Adrenal gland (tissue), 12 donors: ENCODE results near the gene TEAD4. TPM values are rescaled to one million over a fixed set of nuclear protein-coding genes. Genes with fewer than 3 reads are reported as not detected.

Experiments
- DNase-seq, 7 donors: peaks; one replicate each; pipeline ENCODE4 v3.0.0-alpha.2; 2019 to 2020
- H3K27ac ChIP-seq, 5 donors: fragments of 200-600 bp; sonication (generic) in 4 of 5; 1 replicate in 3 of 5; 2 replicates in 2 of 5; pipeline versions ENCODE4 v1.5.1 to v1.8.0; 2016 to 2020; ENCODE audit warnings: mild to moderate bottlenecking in 1 of 5
- H3K27me3 ChIP-seq: fragments of 200-600 bp; 2 replicates; pipeline ENCODE4 v1.8.0; 2021
- H3K36me3 ChIP-seq, 2 donors: fragments of 200-600 bp; replicated peaks in 1 of 2; 1 replicate in 1 of 2; 2 replicates in 1 of 2; pipeline versions ENCODE4 v1.5.1 to v1.8.0; 2018 to 2022
- H3K4me1 ChIP-seq, 2 donors: fragments of 200-600 bp; replicated peaks in 1 of 2; 1 replicate in 1 of 2; 2 replicates in 1 of 2; pipeline versions ENCODE4 v1.5.1 to v1.8.0; 2018 to 2021
- H3K4me3 ChIP-seq, 4 donors: fragments of 200-600 bp; sonication (generic) in 3 of 4; one replicate each; pipeline ENCODE4 v1.5.1; 2016 to 2018
- H3K9me3 ChIP-seq, 3 donors: fragments of 200-600 bp; sonication (generic) in 1 of 3; replicated peaks in 1 of 3; 1 replicate in 2 of 3; 2 replicates in 1 of 3; pipeline versions ENCODE4 v1.5.1 to v1.8.0; 2016 to 2021
- CTCF ChIP-seq, 6 experiments: fragments of 450-650 bp in 4 of 6; fragments of 200-600 bp in 2 of 6; sonication (generic) in 1 of 6; IDR thresholded peaks; 1 replicate in 5 of 6; 2 replicates in 1 of 6; pipeline versions ENCODE4 v1.5.1 to v1.8.0; 2016 to 2021; ENCODE audit warnings: antibody characterized with exemption in 6 of 6, mild to moderate bottlenecking in 2 of 6, moderate library complexity in 1 of 6
- POLR2A ChIP-seq, 2 donors: fragments of 450-650 bp; IDR thresholded peaks; one replicate each; pipeline ENCODE4 v1.6.1; 2017; ENCODE audit warnings: antibody characterized with exemption in 2 of 2, mild to moderate bottlenecking in 2 of 2, moderate library complexity in 1 of 2
- WGBS, 4 donors: extraction: QIAGEN DNeasy Blood & Tissue Kit in 2 of 4; methylation state at CpG; one replicate each; pipeline versions ENCODE4 v1.1.5 to v1.1.7; 2013 to 2017; 5-methylcytosine and 5-hydroxymethylcytosine counted together
- intact Hi-C, 2 donors: fragments of 100-400 bp; cut with DNase I; formaldehyde crosslinking; loops; one replicate each; pipeline versions ENCODE4 v1.14.1 to v1.15.0; 2022 to 2023
- polyA plus RNA-seq, 3 donors: library from polyadenylated mRNA; stranded (reverse); fragments of 200-250 nt in 2 of 3; fragments of 350-450 nt in 1 of 3; fragmentation: Illumina TruSeq in 1 of 3; extraction: RNeasy Lipid Tissue Mini Kit (QIAGEN cat#74804) in 1 of 3; gene quantifications; one replicate each; pipeline ENCODE4 v1.2.3, GENCODE V29; 2013 to 2014
- total RNA-seq, 9 donors: library from RNA; depleted of rRNA in 4 of 9; stranded (reverse); fragments of >200 nt in 4 of 9; fragments of 120-200 nt in 1 of 9; fragmentation: NEBNext Ultra II Directional in 1 of 9; extraction: Animal tissue kit (Norgen Biotek cat#: 25700) in 1 of 9; gene quantifications; one replicate each; pipeline versions ENCODE4 v1.1.0 to v1.2.4, GENCODE V29; 2013 to 2023
- donor health status: healthy with polysubstance abuse.
- donor health status: Bipolar disorder and iron deficiency.
- donor health status: DM: yes; HTN: yes; CAD: no.
- donor health status: DM: no; HTN: no; CAD: no.
- donor health status: DM: no; HTN: no; CAD: no.
- donor health status: DM: yes; HTN: yes; CAD: no.

The TEAD4 gene
- total and polyA plus RNA-seq, 12 donors: 1.2 to 16.6 (median 7.6) TPM

DNA sequence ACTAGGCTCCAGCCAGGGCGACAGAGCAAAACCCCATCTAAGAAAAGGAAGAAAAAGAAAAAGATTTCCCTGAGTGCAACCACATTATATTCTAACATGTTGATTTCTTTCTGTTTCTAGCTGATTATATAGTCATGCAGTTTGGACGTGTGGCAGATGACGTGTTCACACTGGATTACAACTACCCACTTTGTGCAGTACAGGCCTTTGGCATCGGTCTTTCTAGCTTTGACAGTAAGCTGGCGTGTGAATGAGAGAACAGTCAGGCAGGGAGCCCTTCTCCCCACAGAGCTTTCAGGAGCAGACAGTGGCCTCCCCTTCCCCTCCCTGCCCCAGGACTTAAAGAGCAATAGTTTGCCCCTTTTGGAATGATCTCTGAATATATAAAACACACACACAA is 20.0 kb upstream of the TEAD4 start:
- TF ChIP-seq CTCF (IDR thresholded peaks at IDR 0.05) (no peak), POLR2A (IDR thresholded peaks at IDR 0.05) (no peak)
- H3K27ac ChIP-seq: no peak overlapping the region
- peaks cover 0 to 55% of the 10 kb centered on the region in 2 donors for H3K36me3 ChIP-seq
- no peaks in the 10 kb centered on the region for H3K27me3 ChIP-seq
- DNase-seq: no peak
- no peak overlapping the region for H3K4me3 ChIP-seq
- 91 to 94% (median 91%) methylated on average over 5 of the region's 5 CpGs for WGBS, 4 donors
- peaks cover 0 to 1% of the 10 kb centered on the region in 2 donors for H3K4me1 ChIP-seq
- H3K9me3 ChIP-seq: no peaks in the 10 kb centered on the region
- intact Hi-C loops: no loop called here

- 57 to 68% (median 62%) methylated on average over 10 of the region's 10 CpGs for WGBS, 4 donors
- Histone ChIP-seq H3K9me3 (no peaks in the 10 kb centered on the region), H3K36me3 (peaks cover 0 to 41% of the 10 kb centered on the region in 2 donors), H3K4me1 (peaks cover 0 to 8% of the 10 kb centered on the region in 2 donors), H3K27me3 (no peaks in the 10 kb centered on the region), H3K27ac (no peak overlapping the region), H3K4me3 (no peak overlapping the region)
- no peak for TF ChIP-seq CTCF (IDR thresholded peaks at IDR 0.05)
- TF ChIP-seq POLR2A (IDR thresholded peaks at IDR 0.05): no peak
- no peak for DNase-seq
- intact Hi-C loops: loop anchor here (10.0 kb wide), 2 partner anchors 56 to 86 kb away; partner anchors contain the start of gene TEX52 (in 1 of the 2)
Measured at GRCh38 chr12:2940564-2940963, 18.6 kb upstream of the TEAD4 start.

DNA sequence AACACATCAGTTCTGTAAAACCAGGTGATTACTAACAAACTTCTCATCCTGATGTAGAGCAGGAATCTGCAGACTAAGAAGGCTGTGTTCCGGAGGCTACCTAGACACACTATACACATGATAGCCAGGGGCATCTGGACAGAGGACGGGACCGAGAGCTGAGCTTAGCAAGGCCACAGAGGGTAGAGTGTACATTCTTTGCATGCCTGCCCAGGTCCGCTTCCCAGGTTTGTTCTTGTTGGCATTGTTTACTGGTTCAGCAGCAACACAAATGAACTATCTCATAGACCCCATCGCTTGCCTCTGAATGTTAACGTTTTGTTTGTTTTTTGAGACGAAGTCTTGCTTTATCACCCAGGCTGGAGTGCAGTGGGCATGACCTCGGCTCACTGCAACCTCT is 17.7 kb upstream of the TEAD4 start:
- H3K27ac ChIP-seq: no peak overlapping the region
- intact Hi-C loops: loop anchor here (10.0 kb wide), 2 partner anchors 57 to 87 kb away; partner anchors contain the start of gene TEX52 (in 1 of the 2)
- DNase-seq: no peak

GRCh38 chr12:2944401-2945047 is 14.7 kb upstream of the TEAD4 start:
- peak; percentile 54 to 82 (median 75) for TF ChIP-seq CTCF (IDR thresholded peaks at IDR 0.05)
- no peak for TF ChIP-seq POLR2A (IDR thresholded peaks at IDR 0.05)
- no peak overlapping the region for H3K27ac ChIP-seq
- H3K4me3 ChIP-seq: no peak overlapping the region
- intact Hi-C loops: loop anchor here (10.0 kb wide), 2 partner anchors 60 to 90 kb away; partner anchors contain the start of gene TEX52 (in 1 of the 2)
- H3K27me3 ChIP-seq: no peaks in the 10 kb centered on the region
- H3K36me3 ChIP-seq: peaks cover 0 to 16% of the 10 kb centered on the region in 2 donors
- 22 to 26% (median 25%) methylated on average over 24 of the region's 24 CpGs for WGBS, 4 donors
- DNase-seq: peak in 6 of 7 donors; percentile 35 to 81 (median 58)
- peaks cover 0 to 8% of the 10 kb centered on the region in 2 donors for H3K4me1 ChIP-seq
- no peaks in the 10 kb centered on the region for H3K9me3 ChIP-seq

More for the DNA sequence above, 17.7 kb upstream of the TEAD4 start:
- peaks cover 0 to 37% of the 10 kb centered on the region in 2 donors for H3K36me3 ChIP-seq
- H3K4me1 ChIP-seq: peaks cover 0 to 8% of the 10 kb centered on the region in 2 donors
- no peak for TF ChIP-seq POLR2A (IDR thresholded peaks at IDR 0.05)
- TF ChIP-seq CTCF (IDR thresholded peaks at IDR 0.05): no peak
- H3K27me3 ChIP-seq: no peaks in the 10 kb centered on the region
- H3K9me3 ChIP-seq: no peaks in the 10 kb centered on the region
- WGBS, 4 donors: 75 to 79% (median 76%) methylated on average over 8 of the region's 8 CpGs
- H3K4me3 ChIP-seq: no peak overlapping the region
